HG03095 (cell line): Measurements from ENCODE around the gene HEATR1.
"Not testable (repeated sequence)": the region's sequence is repeated elsewhere in the genome, so short reads cannot be mapped to it uniquely, and the experiment has no call there.

Experiments used
- ATAC-seq: cut with Tn5 transposase; IDR thresholded peaks from one replicate; pipeline ENCODE4 v1.9.1; 2021; ENCODE audit warnings: moderate library complexity; ENCODE audit not compliant: unreplicated experiment

Gene HEATR1

DNA sequence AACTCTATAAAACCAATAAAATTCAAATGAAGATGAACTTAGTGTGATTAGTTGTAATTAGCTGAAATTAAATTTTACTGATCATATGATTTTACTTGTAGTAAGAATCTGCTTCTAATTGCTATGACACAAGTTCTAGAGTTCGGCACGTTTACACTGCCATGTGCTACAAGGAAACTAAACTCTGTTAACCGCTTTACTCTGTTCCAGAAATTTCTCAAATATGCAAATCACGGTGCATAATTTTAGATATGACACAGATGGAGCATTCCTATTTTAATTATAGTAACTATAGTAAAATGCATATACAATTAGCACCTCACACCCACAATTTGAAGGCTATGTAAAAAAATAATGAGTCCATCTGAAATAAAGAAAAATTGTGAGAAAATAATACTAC, 14.8 kb downstream of the HEATR1 start:
- no peak for ATAC-seq

GRCh38 chr1:236581528-236581927, 22.8 kb downstream of the HEATR1 start:
- no peak for ATAC-seq

DNA sequence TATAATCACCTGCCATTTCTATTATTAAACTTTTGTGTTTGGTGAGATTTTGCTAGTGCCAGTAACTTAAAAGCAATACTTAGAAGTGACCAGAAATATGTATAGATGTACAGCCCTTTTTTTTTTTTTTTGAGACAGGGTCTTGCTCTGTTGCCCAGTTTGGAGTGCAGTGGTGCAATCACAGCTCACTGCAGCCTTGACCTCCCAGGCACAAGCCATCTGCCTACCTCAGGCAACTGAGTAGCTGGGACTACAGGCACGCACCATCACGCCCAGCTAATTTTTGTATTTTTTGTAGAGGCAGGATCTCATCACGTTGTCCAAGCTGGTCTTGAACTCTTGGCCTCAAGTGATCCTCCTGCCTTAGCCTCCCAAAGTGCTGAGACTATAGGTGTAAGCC, 23.9 kb downstream of the HEATR1 start:
- ATAC-seq = not testable (repeated sequence)

- no peak for ATAC-seq
Measured at GRCh38 chr1:236578661-236579060, 25.7 kb downstream of the HEATR1 start.

- not testable (repeated sequence) for ATAC-seq
Measured at GRCh38 chr1:236577041-236577440, 27.3 kb downstream of the HEATR1 start.

DNA sequence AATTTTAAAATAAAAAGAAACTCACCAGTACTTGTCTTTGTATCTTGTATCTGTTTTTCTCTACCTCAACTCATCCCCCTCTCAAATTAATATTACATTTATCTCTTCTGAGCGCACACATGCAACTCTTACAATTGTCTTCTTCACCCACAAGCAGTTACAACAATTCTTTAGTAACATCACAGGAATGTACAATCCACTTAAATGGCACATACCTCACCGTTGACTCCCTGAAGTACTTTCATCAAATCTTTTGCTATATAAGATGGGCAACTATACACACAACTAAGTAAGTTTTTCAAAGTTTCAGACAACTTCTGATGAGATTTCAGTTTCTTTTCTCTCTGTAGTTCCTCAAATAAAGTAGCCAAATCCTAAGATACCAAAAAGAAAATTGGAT, 28.3 kb downstream of the HEATR1 start:
- ATAC-seq = no peak

GRCh38 chr1:236575523-236575922, 28.8 kb downstream of the HEATR1 start:
- no peak for ATAC-seq

DNA sequence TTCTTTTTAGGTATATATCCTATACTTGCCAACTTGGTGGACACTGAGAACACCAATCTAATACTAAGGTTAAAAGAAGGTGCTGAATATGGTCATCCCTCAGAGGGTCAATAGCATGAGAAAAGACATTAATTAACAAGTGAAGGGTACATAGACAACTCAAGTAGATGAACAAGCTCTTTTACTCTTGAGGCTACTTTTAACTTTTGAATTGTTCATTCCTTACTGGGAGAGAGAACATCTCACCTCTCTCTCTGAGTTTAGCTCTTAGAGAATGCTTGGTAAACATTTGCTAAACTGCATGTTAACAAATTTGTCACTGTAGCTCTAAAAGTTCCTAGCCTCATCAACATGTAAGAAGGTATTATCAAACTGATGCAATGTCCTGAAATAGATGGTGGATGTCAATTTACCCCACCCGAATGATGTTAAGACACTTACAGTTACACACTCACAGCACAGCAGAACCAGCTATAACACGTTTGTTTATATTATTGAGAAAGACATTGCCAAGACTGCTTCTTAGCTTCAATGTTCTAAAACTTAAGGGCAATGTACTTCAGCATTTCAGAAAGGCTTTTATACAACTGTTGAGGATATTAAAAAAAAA, 35.9 kb downstream of the HEATR1 start:
- ATAC-seq = no peak

GRCh38 chr1:236565530-236565929, 38.8 kb downstream of the HEATR1 start:
- no peak for ATAC-seq

DNA sequence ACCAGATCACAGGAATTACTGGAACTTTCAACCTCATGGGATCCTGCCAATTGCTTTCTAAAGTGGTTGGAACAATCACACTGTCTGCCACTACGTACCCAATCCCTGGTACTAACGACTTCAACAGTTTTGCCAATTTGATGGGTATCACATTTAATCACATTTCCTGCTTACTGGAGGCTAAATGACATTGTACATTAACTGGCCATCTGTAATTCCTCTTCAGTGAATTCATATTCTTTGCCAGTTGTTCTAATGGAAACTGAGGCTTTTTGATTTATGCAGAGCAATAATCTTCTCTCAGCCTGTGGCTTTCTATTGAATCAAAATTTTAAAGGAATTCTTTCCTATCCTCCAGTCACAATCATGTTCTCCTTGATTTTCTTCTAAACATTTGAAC, 42.3 kb downstream of the HEATR1 start:
- no peak for ATAC-seq

DNA sequence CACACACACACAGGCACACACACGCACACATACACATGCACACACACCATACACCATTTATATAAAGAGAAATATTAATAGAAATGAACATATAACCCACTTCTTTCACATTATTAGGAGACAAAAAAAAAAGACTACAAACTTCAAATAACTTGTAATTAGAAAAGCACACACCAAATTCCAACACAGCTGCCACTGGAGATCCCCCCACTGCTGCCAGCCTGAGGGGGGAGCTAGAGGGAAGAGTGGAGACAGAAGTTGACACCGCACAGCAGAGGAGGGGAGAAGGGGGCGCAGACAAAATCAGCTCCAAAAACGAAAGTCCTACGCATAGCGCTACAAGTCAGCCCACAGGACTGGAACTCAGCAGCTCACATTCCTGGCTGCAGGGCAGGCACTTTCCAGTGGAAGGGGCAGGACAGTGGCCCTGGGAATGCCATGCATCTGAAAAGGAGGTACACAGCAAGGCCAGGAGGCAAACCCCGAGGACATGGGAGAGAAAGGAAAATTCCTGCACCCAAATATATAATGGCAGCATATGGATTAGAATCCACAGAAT, 44.0 kb downstream of the HEATR1 start:
- no peak for ATAC-seq

DNA sequence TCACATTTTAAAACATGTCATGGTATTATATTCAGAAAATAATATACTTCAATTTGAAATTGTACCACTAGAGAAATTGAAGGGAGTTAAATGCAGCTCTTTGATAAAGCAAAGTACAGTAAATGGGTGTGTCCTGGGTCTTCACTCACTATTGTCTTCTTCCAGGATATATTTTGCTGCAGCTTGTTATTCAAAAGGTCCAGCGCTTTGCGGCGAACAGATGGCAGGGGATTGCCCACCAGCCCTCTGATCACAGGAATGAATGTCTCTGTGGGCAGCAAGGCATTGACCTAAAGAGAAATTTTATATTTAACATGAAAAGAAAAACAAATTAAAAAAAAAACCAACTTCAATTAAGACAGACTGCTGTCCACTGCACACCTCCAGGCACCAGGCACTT, 45.5 kb downstream of the HEATR1 start:
- no peak for ATAC-seq

GRCh38 chr1:236558081-236558480, 46.2 kb downstream of the HEATR1 start:
- ATAC-seq = no peak

GRCh38 chr1:236556606-236557005, 47.7 kb downstream of the HEATR1 start:
- no peak for ATAC-seq

DNA sequence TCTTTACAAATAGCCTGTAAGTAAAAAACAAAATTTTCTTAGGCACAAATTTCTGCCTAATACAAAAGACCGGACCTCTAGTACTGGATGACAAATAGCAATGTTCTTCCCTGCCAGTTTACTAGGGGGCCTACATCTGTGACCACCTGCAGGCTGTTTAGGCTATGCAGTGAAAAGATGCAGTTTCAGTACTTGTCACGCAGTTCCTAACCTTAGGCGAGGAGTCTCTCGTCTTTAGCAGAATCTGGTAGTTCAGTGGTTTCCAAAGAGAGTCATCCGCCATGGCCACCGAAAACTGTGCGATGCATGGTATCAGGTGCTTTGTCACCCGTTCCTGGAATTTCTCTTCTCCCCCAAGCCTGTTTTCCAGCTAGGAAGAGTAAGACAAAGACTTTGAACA, 50.9 kb downstream of the HEATR1 start:
- ATAC-seq = no peak

DNA sequence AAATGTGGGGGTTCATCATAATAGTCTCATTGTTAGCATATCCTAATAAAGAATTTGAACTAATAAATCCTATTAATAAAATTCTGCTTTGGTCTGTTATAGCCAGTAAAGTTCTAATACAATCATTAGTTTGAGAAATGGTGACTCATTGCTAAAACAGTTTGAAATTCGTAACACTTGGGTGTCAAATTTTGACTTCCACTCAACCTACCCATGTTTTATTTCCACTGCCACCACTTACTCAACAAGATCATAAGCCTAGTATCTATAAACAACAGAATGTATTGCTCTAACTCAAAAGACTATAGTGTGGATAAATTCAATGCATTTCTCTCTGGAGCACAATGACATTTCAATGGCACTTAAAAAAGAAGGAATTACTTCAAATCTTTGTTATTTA, 51.4 kb downstream of the HEATR1 start:
- ATAC-seq = no peak

GRCh38 chr1:236552096-236552495, 52.2 kb downstream of the HEATR1 start:
- no peak for ATAC-seq

DNA sequence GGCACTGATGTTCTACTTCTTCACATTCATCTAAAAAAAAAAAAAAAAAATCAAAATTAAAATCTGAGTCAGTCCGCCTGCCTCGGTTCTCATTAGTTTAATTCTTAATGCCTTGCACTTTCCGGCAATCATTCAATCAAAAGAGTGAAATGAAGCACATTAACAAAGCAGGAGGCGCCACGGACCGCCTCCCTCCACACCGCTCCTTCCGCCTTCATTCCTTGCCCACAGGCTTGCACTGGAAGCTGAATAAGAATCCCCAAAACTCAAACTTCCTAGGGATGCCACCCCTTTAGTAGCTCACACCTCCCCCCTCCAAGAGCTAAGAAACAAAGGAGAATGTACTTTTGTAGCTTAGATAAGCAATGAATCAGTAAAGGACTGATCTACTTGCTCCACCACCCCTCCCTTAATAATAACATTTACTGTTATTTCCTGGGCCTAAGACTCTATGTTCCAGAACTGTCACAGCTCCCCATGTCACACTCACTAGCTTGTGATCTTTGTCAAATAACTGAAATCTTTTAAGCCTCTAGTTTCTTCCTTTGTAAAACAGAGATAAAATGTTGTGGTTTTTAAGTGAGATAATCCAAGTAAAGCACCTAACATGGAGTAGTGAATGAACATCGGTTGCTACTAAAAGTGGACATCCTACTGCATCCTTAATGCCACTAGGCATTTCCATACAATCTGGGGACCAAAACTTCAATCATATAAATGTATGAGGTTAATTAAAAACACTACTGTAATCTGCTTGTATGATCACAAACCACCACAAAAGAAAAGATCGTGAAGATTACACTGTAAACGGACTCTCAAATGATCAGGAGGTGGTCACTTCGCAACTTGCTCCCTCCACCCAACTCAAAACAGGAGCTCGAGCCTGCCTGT, 53.1 kb downstream of the HEATR1 start:
- ATAC-seq = no peak

GRCh38 chr1:236548452-236548851, 55.9 kb downstream of the HEATR1 start:
- ATAC-seq = no peak

GRCh38 chr1:236545621-236546169, 58.6 kb downstream of the HEATR1 start:
- no peak for ATAC-seq

GRCh38 chr1:236543065-236543669, 61.1 kb downstream of the HEATR1 start:
- ATAC-seq = no peak
